NOMO-1 treated with DMSO at 0.1 percent for 48 hours (cell line): ENCODE data around the gene PDX1.

Source experiments
- DNase-seq: peaks from one replicate; lab custom pipeline; 2025; ENCODE audit not compliant: unreplicated experiment; lab: John Stamatoyannopoulos, UW

PDX1 gene

GRCh38 chr13:27969082-27969865 lies 49.5 kb downstream of the PDX1 start, which contains the start of gene CDX2:
TSS of gene CDX2 (minus strand) at chr13:27969315. CDS start at chr13:27969006, 309 bp downstream.
- DNase-seq = no peak

GRCh38 chr13:27969866-27970229 lies 50.0 kb downstream of the PDX1 start:
- DNase-seq = no peak

GRCh38 chr13:27970382-27971235 lies 50.8 kb downstream of the PDX1 start:
- no peak for DNase-seq

- DNase-seq = no peak
Observed at GRCh38 chr13:27971236-27971645, 51.4 kb downstream of the PDX1 start.

- DNase-seq = no peak
Observed at GRCh38 chr13:27971776-27972477, 52.1 kb downstream of the PDX1 start.

GRCh38 chr13:27972478-27972820 lies 52.6 kb downstream of the PDX1 start:
- DNase-seq = no peak

- DNase-seq = no peak
Observed at GRCh38 chr13:27973291-27973690, 53.5 kb downstream of the PDX1 start.

- no peak for DNase-seq
Observed at GRCh38 chr13:27973961-27974662, 54.3 kb downstream of the PDX1 start.
